ENCODE results near the gene TRPV2. TPM values are rescaled to one million over a fixed set of nuclear protein-coding genes. Genes with fewer than 3 reads are reported as not detected.

Gene TRPV2
- total RNA-seq, 1 donor from 2014 or later, result 31.0 TPM

GRCh38 chr17:16459271-16459670 lies 43.9 kb downstream of the TRPV2 start:
- DNase-seq (ENCODE audit: low spot score), result no peak

DNA sequence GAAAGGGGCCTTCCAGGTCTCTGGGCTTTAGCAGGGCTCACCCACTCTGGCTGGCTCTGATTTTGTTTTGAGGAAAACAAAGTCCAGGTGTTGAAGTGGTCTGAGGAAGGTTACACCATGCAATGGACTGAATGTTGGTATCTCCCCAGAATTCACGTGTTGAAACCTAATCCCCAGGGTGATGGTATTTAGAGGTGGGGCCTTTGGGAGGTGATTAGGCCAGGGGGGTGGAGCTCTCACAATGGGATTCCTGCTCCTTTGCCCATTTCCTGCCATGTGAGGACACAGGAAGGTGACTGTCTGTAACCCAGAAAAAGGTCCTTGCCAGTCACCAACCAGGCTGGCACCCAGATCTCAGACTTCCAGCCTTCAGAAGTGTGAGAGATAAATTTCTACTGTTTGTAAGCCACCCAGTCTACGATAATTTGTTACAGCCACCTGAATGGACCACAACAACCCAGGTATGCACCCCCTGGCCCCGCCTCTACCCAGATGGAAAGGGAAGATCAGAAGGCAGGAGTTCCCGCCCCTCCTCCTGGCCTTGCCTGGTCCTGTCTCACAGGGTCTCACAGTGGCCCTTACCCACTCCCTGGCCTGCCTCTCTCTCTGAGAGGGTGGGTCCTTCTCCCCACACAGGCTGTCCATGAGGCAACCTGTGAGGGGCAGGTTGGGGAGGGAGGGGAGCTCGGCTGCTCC lies 44.6 kb downstream of the TRPV2 start:
- no peak for DNase-seq (ENCODE audit: low spot score)

DNA sequence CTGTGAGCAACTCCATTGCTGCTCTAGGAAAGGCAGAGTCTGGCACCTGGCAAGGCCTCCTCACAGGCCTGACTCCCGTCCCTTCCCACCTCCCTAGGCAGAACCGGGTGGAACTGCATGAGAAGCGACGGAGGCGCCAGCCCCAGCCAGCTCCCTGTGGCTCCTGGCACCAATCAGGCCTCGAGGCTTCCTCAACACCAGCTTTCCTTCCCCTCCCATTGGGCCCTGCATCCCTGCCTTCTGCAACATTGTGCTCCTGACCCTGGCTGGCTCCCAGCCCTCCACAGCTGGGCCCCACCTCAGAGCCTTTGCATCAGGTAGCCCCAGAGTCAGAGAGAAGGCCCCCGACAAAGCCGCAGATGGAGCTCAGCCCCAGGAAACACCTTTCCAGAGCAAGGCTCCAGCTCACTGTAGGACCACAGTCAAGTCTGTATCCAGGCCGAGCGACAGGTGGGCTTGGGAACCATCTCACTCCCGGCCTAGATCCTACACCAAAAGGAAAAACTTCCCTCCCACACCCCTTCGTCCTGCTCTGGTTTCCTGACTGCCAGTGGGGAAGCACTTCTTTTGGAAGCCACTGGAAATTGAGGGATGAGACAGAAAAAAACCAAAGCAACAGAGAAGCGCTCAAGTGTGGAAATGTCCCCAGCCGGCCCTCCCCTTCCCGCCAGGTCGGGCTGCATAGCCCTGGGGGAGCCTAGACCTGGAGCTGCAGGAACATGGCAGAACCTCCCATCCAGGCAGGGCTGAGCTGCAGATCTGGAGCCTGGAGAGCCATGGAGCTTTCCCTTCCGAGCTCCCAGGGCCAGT lies 45.6 kb downstream of the TRPV2 start:
- DNase-seq (ENCODE audit: low spot score), result no peak

GRCh38 chr17:16461606-16461866 lies 46.2 kb downstream of the TRPV2 start:
- DNase-seq (ENCODE audit: low spot score), result no peak

DNA sequence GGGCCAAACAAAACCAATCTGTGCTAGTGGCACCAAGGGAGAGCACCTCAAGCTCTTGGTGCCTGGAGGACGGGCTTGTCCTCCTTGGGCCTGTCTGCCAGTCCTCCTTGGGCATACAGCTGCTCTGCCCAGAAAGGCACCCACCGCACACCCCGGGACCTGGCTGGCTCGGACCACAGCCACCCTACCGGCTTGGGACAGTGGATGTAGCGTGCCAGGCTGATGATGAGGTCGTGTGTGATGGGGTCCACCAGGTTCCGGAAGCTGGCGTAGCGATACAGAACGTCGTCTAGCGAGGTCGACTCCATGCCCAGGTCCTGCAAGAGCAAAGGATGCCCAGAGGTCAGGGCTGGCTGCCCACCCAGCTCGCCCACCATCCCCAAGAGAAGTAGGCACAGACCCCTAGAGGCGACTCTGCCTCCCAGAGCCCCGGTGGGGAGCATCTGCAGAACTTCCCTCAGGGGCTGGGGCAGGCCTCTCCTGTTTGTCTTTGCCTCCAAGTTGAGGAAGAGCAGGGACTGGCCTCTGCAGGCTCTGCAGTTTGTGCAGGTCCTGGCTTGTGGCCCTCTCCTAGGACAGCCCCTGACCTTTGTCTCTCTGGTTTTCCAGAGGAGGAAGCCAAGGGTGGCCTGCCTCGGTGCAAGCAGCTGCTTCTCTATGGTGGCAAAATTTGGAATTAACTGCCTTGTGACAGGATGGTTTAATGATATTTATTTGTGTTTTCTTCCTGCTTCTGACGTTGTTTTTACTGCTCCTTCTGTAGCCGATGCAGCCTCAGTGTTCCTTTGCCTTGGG lies 46.9 kb downstream of the TRPV2 start:
- no peak for DNase-seq (ENCODE audit: low spot score)

- peak; percentile 56 for DNase-seq (ENCODE audit: low spot score)
These were observed 48.3 kb downstream of the TRPV2 start for GRCh38 chr17:16463358-16464302.

DNA sequence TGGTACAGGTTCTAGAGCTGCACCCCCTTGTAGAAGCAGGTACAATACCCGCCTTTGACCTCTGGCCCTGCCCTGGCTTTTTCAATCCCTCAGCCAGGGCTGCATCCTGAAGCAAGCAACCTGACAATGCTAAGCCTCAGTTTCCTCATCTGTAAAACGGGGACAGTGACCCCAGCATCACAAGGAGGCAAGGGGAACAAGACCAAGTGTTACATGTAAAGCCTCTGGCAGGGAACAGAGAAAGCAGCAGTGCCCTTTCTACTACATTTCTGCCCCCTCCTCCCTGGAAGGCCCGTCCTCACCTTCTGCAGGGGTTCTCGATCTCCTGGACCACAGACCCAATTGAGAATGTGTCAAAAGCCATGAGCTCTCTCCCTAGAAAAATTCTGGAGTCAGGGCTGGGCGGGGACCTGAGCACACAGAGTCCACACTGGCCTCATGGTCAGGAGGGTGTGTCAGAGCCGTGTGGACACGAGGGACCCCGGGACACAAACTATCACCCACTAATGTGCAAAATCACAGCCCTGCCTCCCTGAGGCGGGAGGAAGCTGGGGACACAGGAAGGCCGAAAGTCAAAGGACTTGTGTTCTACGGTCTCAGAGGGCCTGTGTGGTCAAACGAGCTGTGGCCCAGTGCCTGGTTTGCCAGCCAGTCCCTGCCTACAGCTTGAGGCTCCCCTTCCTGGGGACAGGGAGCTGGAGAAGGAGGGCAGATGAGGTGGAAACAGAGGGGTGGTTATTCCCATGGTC lies 49.1 kb downstream of the TRPV2 start:
- DNase-seq (ENCODE audit: low spot score), result no peak

DNA sequence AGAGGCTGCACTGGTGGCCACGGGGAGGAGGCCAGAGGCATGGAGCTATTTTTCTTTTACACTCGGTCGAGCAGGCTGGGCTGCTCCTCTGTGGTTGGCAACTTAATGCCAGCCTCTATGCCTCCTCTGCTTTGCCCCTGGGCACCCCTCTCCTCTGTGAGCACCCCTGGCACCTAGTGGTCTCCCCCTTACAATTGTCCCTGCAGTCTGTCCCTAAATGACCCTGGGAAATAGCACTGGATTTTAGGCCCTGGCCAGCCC lies 49.6 kb downstream of the TRPV2 start:
- no peak for DNase-seq (ENCODE audit: low spot score)

DNA sequence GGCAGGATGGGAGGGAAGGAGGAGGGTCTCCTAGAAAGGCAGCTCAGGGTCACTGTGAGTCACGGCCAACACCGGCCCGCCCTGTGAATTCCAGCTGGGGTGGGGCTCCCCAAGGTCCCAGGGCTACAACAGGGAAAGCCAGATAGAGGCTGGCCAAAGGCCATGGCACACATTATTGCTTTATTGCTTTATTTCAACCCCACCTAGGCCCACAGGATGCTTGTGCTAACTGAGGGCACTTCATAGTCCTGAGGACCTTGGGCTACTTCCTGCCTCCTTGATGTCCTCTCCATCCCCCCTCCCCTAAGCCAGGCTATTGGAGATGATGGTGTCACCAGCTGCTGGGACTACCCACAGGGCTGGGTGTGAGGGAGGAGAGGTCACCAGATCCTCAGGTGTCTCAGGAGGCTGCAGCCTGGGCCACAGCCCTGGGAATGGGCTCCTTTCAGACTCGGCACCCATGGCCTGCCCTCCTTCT lies 50.5 kb downstream of the TRPV2 start:
- no peak for DNase-seq (ENCODE audit: low spot score)

GRCh38 chr17:16466407-16466806 lies 51.0 kb downstream of the TRPV2 start:
- no peak for DNase-seq (ENCODE audit: low spot score)

- DNase-seq (ENCODE audit: low spot score), result no peak
These were observed 51.7 kb downstream of the TRPV2 start for GRCh38 chr17:16467044-16467443.

DNA sequence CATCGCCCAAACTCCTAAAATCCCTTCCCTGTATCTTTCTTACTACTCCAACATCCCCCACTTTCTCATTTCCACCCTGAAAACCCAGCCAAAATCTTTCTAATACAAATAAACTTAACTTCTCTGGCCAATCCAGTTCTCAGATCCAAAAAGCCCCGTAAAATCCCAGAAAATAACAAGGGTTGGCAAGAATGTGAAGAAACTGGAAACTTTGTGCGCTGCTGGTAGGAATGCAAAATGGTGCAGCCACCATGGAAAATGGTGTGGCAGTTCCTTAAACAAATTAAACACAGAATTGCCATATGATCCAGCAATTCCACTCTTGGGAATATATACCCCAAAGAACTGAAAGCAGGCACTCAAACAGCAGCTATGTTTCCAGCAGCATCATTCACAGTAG lies 52.5 kb downstream of the TRPV2 start:
- no peak for DNase-seq (ENCODE audit: low spot score)

- no peak for DNase-seq (ENCODE audit: low spot score)
These were observed 53.1 kb downstream of the TRPV2 start for GRCh38 chr17:16468428-16468992.

DNA sequence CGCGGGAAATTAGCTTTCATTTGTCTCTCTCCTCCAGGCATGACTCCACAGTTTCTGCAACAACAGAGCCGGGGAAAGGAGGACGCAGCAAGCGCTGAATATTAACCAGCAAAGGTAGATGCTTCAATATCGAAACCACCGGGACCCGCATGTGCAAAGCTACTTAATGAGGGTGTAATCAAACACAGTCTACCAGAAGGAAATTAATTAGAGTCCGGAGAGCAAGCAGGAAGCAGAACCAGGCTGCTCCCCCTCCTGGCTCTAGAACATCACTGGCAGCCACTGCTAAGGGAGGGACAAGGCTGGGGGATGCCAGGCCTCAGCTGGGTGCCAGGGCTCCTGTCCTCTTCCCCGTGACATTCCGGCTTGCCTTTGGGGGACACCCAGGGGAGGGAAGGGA lies 54.9 kb downstream of the TRPV2 start:
- DNase-seq (ENCODE audit: low spot score), result no peak

DNA sequence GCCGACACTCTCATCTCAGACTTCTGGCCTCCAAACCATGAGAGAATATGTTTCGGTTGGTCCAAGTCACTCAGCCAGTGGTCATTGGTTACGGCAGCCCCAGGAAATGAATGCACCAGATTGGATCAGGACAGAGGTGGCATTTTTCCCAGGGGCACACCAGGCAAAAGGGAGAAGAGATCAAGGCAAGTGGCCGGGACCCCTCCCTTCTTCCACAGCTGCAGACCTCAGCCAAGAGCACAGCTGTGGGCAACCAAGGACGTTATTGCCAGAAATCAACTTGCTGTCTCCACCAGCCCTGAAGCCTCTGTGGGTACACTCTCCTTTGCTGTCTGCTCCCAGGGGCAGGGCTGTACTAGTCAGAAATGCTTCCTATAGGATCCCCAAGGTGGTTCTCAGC lies 55.9 kb downstream of the TRPV2 start:
- DNase-seq (ENCODE audit: low spot score), result no peak

DNA sequence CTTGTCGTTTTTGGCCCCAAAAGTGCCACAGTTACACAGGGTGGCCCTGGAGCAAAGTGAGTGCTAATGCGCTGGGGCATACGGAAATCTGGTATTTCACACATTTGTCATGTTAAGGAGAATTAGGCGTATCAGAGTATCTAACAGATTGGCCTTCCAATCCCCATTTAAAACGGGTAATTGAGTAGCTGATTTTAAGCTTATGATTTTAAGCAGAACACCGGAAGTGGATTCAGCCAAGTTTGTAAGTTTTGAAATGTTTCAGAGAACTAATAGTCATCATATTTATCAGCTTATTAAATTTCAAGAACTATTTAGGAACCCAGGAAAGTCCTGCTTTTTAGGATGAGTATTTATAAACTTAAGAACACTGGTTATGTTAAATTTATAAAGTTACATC lies 57.2 kb downstream of the TRPV2 start:
- DNase-seq (ENCODE audit: low spot score), result no peak

- no peak for DNase-seq (ENCODE audit: low spot score)
These were observed 58.0 kb downstream of the TRPV2 start for GRCh38 chr17:16473044-16474011.

DNA sequence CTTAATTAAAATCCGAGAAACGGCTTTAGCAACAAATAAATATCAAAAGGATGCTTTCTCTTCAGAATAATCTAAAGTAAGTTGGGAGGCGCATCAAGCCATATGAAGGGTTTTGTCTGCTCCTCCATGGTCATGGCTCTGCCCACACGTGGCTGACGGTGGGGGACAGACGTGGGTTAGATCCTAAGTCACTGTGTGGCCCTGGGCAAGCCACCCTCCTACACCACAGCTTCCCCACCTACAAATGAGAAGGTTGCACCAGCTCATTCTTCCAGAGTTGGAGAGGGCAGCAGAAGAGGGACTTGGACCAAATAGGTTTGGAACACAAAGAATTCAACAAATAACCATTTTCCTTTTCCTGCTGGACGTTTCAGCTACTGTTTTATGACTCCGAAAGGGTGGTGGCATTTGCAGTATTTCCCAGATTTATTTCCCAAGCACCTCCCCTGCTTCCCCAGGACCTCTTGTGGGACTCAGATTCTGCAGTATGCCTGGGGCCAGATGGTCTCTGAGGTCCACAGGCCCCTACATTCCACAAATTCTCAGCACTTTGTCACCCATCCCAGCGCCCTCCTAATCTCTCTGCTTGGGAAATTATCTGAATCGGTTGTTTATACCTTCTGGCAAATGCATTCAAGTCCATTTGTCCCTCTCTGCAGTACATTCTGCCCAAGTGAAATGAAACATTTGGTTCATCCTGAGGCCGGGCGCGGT lies 58.8 kb downstream of the TRPV2 start:
- no peak for DNase-seq (ENCODE audit: low spot score)

DNA sequence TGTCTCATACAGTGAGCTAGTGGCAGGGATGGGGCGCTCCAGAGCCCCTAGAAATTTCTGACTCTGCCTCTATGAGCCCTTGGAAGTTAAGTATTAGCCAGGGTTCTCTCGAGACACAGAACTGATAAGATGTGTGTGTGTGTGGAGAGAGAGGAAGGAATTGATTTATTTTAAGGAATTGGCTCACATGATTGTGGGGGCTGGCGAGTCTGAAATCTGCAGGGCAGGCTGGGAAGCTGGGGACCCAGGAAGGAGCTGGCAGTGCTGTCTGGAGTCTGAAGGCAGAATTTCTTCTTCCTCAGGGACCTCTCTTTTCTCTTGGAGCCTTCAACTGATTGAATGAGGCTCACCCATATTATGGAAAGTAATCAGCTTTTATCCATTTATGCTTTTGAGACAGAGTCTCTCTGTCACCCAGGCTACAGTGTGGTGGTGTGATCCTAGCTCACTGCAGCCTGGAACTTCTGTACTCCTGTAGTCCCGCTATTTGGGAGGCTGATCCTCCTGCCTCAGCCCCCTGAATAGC lies 59.9 kb downstream of the TRPV2 start:
- DNase-seq (ENCODE audit: low spot score), result no peak

All from mucosa of gallbladder (tissue), 1 donor.